ENCODE data around the gene NR5A1.

- TF ChIP-seq, protein P1, sequence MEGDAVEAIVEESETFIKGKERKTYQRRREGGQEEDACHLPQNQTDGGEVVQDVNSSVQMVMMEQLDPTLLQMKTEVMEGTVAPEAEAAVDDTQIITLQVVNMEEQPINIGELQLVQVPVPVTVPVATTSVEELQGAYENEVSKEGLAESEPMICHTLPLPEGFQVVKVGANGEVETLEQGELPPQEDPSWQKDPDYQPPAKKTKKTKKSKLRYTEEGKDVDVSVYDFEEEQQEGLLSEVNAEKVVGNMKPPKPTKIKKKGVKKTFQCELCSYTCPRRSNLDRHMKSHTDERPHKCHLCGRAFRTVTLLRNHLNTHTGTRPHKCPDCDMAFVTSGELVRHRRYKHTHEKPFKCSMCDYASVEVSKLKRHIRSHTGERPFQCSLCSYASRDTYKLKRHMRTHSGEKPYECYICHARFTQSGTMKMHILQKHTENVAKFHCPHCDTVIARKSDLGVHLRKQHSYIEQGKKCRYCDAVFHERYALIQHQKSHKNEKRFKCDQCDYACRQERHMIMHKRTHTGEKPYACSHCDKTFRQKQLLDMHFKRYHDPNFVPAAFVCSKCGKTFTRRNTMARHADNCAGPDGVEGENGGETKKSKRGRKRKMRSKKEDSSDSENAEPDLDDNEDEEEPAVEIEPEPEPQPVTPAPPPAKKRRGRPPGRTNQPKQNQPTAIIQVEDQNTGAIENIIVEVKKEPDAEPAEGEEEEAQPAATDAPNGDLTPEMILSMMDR (IDR thresholded peaks at IDR 0.05): no peak
- TF ChIP-seq EP300 (IDR thresholded peaks at IDR 0.05) (no peak), POLR2A (IDR thresholded peaks at IDR 0.05) (no peak)
These were observed 7.7 kb upstream of the NR5A1 start for GRCh38 chr9:124514874-124515273.

Data from suprapubic skin (tissue), 3 donors.